Measurements from ENCODE around the gene GPR161. TPM values are rescaled to one million over a fixed set of nuclear protein-coding genes. Genes with fewer than 3 reads are reported as not detected.
A peak's percentile ranks its signal among the peaks of the same experiment; 100 is the strongest.

GPR161 gene
- total and polyA plus RNA-seq, 7 donors = 0.60 to 23.0 (median 8.9) TPM

- Histone ChIP-seq H3K27me3 (no peaks in the 10 kb centered on the region), H3K9me3 (no peaks in the 10 kb centered on the region), H3K27ac (peak overlapping the region in 3 of 4 donors; percentile 59 to 75 (median 69)), H3K4me1 (peaks cover 0 to 30% (median 20%) of the 10 kb centered on the region in 4 donors), H3K36me3 (peaks cover 0 to 15% (median 3%) of the 10 kb centered on the region in 4 donors), H3K4me3 (no peak overlapping the region)
- TF ChIP-seq CTCF (IDR thresholded peaks at IDR 0.05) (no peak), POLR2A (IDR thresholded peaks at IDR 0.05) (no peak), POLR2AphosphoS5 (IDR thresholded peaks at IDR 0.05) (peak; percentile 84 to 94 (median 90)), EP300 (IDR thresholded peaks at IDR 0.05) (peak in 2 of 4 donors; percentile 75 to 83)
- intact Hi-C loops (cut with DNase I) = no loop called here
- WGBS, 2 donors = 75 to 85% methylated on average over 7 of the region's 7 CpGs
- peak; percentile 85 for DNase-seq
These were observed 37.4 kb downstream of the GPR161 start for GRCh38 chr1:168099337-168099801.

- no peak for DNase-seq
- 93 to 94% methylated on average over 15 of the region's 15 CpGs for WGBS, 2 donors
- Histone ChIP-seq H3K36me3 (peaks cover 0 to 11% (median 3%) of the 10 kb centered on the region in 4 donors), H3K4me3 (no peak overlapping the region), H3K9me3 (no peaks in the 10 kb centered on the region), H3K4me1 (peaks cover 0 to 30% (median 20%) of the 10 kb centered on the region in 4 donors), H3K27me3 (no peaks in the 10 kb centered on the region), H3K27ac (peak overlapping the region in 3 of 4 donors; percentile 59 to 75 (median 69))
- intact Hi-C loops (cut with DNase I) = no loop called here
- no peak for TF ChIP-seq POLR2A (IDR thresholded peaks at IDR 0.05)
- TF ChIP-seq CTCF (IDR thresholded peaks at IDR 0.05) = no peak
- TF ChIP-seq POLR2AphosphoS5 (IDR thresholded peaks at IDR 0.05) = no peak
- no peak for TF ChIP-seq EP300 (IDR thresholded peaks at IDR 0.05)
These were observed 38.0 kb downstream of the GPR161 start for GRCh38 chr1:168098534-168099320.

- intact Hi-C loops (cut with DNase I) = no loop called here
- WGBS, 2 donors = 83 to 91% methylated on average over 12 of the region's 12 CpGs
- Histone ChIP-seq H3K4me1 (peaks cover 0 to 30% (median 20%) of the 10 kb centered on the region in 4 donors), H3K27ac (no peak overlapping the region), H3K4me3 (no peak overlapping the region), H3K27me3 (no peaks in the 10 kb centered on the region), H3K36me3 (peaks cover 0 to 11% (median 2%) of the 10 kb centered on the region in 4 donors), H3K9me3 (no peaks in the 10 kb centered on the region)
- no peak for DNase-seq
- TF ChIP-seq EP300 (IDR thresholded peaks at IDR 0.05) (no peak), POLR2A (IDR thresholded peaks at IDR 0.05) (no peak), CTCF (IDR thresholded peaks at IDR 0.05) (no peak), POLR2AphosphoS5 (IDR thresholded peaks at IDR 0.05) (no peak)
These were observed 38.7 kb downstream of the GPR161 start for GRCh38 chr1:168097921-168098528.

- TF ChIP-seq POLR2A (IDR thresholded peaks at IDR 0.05) (no peak), POLR2AphosphoS5 (IDR thresholded peaks at IDR 0.05) (no peak), EP300 (IDR thresholded peaks at IDR 0.05) (no peak), CTCF (IDR thresholded peaks at IDR 0.05) (no peak)
- Histone ChIP-seq H3K36me3 (peaks cover 0 to 11% (median 2%) of the 10 kb centered on the region in 4 donors), H3K4me3 (no peak overlapping the region), H3K27me3 (no peaks in the 10 kb centered on the region), H3K4me1 (peaks cover 0 to 30% (median 20%) of the 10 kb centered on the region in 4 donors), H3K27ac (no peak overlapping the region), H3K9me3 (no peaks in the 10 kb centered on the region)
- DNase-seq = no peak
- WGBS, 2 donors = 96% methylated on average over 27 of the region's 27 CpGs
- intact Hi-C loops (cut with DNase I) = no loop called here
These were observed 40.2 kb downstream of the GPR161 start for GRCh38 chr1:168096296-168097165.
